ENCODE measurements around the gene MAN1A1.

- TF ChIP-seq POLR2AphosphoS5 (IDR thresholded peaks at IDR 0.05; ENCODE audit: low read depth): no peak
- TF ChIP-seq CTCF (IDR thresholded peaks at IDR 0.05; ENCODE audit: insufficient read depth, low read length): no peak
- no peak for TF ChIP-seq REST (IDR thresholded peaks at IDR 0.05; ENCODE audit: insufficient replicate concordance, low read depth)
- TF ChIP-seq SPI1 (IDR thresholded peaks at IDR 0.05; ENCODE audit: borderline replicate concordance, low read depth): no peak
Measured at GRCh38 chr6:119148825-119149525, 200.6 kb downstream of the MAN1A1 start.

Data from HL-60 (cell line).